Head of caudate nucleus (tissue), 42 donors: ENCODE measurements around the gene GDPD4.

ENCODE experiments used
- DNase-seq, 42 donors: peaks; one replicate each; pipeline versions ENCODE4 v3.0.0 to v3.0.0-alpha.2; 2020 to 2021; ENCODE audit warnings: mixed read lengths in 7 of 42
- intact Hi-C: fragments of 100-400 bp; cut with DNase I; formaldehyde crosslinking; loops from one replicate; pipeline ENCODE4 v1.15.0; 2022

Gene GDPD4

DNA sequence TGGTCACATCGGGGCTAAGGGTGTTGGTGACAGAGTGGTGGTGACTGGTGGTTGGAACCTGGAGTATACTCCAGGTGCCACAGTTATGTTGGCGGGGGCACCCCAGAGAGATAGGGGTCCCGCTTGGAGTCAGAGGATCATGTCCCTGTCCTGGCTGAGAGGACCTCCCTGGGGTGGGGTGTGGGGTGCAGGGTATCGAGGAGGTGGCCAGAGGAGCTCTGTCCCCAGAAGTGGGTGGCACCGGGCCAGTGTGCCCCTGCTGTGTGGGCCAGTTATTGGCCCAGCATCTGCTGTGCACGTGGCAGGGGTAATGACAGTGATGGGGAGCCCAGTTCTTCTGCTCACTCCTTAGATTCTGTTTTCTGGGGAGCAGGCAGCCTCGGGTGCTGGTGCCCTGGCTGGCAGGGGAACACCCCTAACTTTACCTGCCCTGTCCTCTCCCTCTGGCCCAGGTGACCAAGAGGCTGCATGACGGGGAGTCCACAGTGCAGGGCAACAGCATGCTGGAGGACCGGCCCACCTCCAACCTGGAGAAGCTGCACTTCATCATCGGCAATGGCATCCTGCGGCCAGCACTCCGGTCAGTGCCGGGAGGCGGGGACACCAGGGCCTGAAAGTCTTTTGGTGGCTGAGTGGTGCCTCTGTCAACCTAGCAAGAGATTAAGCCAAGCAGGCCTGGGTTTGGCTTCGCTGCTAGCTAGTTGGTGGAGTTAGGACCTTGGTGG is 117.2 kb downstream of the GDPD4 start:
- intact Hi-C loops: no loop called here

DNA sequence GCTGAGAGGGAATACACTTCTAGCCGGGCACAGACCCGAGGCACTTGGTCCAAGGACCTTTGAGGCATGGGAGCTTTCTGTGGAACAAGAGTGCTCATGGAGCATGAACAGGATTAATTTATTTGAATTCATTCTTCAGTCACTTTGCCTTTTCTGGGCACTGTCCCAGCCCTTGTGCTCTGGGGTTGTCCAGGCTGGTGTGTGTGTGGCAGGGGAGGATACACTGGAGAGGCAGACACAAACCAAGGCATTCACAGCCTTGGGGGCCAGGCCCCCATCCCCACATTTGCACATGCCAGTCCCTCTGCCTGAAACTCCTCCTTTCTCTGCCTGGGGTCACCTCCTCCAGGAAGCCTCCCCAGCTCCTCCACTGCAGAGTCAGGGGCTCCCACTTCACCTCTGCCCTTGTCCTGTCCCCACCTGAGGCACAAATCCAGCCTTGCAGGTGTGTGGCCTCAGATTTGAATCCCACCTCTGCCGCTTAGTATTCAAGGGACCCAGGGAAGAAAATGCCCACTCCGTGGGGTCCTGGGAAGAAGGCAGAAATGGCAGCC is 118.0 kb downstream of the GDPD4 start:
- peak in 33 of 42 donors; percentile 13 to 72 (median 46) for DNase-seq
- intact Hi-C loops: no loop called here

More for the DNA sequence above, 117.2 kb downstream of the GDPD4 start:
- no peak for DNase-seq

DNA sequence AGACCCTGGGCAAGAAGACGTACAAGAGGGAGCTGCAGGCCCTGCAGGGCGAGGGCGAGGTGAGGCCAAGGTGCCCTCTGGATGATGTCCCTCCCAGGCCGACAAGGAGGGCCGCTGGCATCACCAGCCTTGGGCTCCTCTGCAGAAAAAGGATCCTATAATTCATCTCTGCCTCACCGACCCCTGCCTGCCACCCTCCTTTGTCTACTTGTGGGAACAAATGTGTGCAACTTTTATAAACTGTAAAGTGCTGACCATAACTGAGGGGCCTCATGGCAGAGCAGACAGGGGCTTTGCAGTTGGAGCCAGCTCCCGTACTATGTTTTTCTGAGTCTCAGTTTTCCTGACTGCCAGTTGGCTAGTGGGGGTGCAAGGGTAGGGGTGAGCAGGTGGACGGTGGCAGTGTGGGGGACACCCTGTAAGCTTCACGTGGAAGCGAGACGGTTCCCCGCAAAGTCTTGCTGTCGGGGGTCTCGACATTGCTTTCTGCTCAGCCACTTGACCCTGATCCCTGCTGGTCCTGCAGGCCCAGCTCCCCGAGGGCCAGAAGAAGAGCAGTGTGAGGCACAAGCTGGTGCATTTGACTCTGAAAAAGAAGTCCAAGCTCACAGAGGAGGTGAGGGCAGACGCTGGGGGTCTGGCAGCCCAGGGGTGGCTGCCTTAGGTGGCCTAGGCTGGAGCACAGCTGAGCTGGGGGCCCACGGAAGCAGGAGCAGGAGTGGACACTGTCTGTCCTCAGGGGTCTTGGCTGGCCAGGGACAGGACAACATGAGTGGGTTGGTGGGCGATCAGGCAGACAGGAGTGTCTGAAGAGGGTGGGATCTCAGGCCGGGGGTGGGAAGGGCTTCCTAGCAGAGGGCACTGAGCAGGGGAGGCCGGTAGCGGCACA is 118.7 kb downstream of the GDPD4 start:
- no peak for DNase-seq
- intact Hi-C loops: no loop called here

DNA sequence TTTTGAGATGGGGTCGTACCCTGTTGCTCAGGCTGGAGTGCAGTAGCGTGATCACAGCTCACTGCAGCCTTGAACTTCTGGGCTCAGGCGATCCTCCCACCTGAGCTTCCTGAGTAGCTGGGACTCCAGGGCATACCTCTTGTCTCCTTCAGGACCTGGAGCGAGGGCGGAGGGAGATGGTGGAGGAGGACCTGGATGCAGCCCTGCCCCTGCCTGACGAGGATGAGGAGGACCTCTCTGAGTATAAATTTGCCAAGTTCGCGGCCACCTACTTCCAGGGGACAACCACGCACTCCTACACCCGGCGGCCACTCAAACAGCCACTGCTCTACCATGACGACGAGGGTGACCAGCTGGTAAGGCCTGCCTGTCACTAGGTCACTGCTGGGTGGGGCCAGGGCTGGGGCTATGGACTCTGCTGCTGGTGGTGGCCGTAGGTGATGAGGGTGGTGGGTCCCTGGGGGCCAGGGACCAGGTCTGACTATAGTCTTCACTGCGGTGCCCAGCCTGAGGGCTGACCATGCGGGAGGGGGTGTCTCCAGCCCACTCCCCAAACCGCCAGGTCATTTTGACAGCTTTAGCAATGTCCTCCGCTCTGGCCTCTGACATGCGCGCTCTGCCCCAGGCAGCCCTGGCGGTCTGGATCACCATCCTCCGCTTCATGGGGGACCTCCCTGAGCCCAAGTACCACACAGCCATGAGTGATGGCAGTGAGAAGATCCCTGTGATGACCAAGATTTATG is 119.5 kb downstream of the GDPD4 start:
- no peak for DNase-seq
- intact Hi-C loops: no loop called here

DNA sequence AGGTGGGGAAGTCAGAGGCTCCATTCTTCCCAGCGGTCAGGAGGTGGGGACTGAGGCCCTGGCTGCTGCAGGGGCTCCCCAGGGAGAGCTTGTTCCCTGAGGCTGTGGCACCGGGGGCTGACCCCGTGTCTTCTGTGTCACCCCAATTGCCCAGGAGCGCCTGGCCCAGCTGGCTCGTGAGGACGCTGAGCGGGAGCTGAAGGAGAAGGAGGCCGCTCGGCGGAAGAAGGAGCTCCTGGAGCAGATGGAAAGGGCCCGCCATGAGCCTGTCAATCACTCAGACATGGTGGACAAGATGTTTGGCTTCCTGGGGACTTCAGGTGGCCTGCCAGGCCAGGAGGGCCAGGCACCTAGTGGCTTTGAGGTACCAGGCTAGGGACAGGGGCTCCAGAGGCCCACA is 120.3 kb downstream of the GDPD4 start:
- DNase-seq: no peak
- intact Hi-C loops: no loop called here

DNA sequence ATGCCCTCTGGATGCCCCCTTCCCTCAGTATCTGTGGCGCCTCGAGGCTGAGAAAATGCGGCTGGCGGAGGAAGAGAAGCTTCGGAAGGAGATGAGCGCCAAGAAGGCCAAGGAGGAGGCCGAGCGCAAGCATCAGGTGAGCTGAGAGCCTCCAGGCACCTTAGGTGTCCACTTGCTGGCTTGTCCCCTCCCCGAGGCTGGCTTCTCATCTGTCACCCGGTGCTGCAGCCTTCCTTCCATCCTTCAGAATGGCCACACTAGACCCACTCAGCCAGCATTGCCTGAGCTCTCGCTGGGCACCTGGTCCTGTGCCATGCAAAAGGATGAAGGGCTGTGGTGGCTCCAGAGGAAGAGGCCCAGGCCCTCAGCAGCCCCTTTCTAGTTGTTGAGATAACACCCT is 121.1 kb downstream of the GDPD4 start:
- no peak for DNase-seq
- intact Hi-C loops: no loop called here

DNA sequence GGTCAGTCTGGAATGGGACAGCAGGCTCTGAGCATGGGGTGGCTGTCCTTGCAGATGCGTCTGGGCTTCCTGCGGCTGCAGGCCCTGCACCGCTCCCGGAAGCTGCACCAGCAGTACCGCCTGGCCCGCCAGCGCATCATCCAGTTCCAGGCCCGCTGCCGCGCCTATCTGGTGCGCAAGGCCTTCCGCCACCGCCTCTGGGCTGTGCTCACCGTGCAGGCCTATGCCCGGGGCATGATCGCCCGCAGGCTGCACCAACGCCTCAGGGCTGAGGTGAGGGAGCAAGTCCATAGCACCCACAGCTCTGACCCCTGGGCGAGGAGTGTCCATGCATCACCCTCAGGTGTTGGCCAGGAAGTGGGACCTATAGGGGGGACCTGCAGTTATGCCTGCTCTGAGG is 121.8 kb downstream of the GDPD4 start:
- intact Hi-C loops: no loop called here
- DNase-seq: no peak

DNA sequence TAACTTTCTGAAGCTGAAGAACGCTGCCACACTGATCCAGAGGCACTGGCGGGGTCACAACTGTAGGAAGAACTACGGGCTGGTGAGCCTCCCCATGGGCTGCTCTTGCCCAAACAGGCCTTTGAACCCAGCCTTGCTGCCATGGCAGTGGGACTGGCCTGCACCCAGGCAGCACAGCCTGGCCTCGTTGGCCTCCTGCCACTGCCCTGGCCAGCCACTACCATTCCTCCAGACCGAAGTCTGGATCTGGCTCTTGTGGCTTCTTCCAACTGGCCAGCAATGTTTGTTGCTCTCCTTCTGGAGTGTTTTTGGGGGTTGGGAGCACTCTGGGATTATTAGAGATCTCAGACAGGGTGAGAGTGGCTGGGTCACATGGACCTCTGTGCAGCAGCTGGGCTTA is 122.4 kb downstream of the GDPD4 start:
- intact Hi-C loops: no loop called here

DNA sequence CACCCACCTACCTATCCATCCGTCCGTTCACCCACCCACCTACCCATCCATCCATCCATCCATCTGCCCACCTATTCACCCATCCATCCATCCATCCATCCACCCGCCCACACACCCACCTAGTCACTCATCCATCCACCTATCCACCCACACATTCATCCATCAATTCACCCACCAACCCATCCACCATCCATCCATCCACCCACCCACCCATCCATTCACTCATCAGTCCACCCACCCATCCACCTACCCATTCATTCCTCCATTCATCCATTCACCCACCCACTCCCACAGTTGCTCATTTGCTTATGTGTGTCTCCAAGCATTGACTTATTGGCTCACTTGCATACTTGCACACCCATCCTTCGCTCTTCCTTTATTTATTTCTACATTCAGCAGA is 123.3 kb downstream of the GDPD4 start:
- DNase-seq: no peak
- intact Hi-C loops: no loop called here

More for the DNA sequence above, 122.4 kb downstream of the GDPD4 start:
- DNase-seq: peak in 32 of 42 donors; percentile 8 to 71 (median 43)

DNA sequence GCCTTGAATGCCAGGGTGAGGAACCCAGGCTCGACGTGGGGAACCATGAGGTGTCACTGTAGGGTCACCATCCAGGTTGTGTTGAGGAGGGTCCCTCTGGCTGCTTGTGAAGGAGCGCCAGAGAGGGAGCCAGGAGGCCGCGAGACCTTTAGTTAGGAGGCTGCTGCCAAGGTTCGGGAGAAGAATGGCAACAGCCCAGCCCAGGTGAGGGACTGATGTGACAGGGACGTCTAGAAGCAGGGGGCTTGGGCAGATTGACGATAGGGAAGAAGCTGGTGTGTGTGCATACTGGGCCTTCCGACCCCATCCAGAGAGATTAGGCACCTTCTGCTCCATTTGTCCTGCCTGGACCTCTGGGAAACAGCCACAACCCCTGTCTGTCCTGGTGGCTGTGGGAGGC is 124.5 kb downstream of the GDPD4 start:
- no peak for DNase-seq
- intact Hi-C loops: no loop called here

DNA sequence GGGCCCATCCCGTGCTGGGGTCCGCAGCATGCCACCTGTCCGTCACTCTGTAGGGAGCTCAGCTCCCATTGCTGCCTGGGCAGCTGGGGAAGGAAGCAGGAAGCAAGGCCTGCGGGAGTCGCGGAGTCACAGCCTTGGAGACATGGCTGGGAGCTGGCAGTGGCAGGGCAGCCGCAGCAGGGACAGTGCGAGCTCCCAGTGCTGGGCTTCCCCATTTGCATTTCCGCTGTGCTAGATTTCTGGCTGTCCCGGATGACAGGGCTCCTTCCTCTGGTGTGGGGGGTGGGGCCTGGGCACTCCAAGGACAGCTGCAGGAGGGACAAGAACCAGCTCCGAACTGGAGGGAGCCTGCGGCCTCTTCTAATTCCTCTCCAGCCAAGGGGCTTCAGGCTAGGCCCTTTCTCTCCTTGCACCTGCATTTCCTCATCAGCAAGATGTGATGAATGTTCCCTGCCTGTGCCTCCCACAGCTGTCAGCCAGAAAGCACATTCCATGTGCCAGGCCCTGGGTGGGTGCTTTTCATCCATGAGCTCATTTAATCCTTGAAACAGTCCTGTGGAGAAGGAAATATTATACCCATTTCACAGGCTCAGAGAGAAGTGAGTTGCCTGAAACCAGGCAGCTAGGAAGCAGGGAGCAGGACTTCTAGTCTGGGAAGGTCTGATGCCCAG is 125.5 kb downstream of the GDPD4 start:
- intact Hi-C loops: no loop called here
- peak in 40 of 42 donors; percentile 16 to 75 (median 53) for DNase-seq

DNA sequence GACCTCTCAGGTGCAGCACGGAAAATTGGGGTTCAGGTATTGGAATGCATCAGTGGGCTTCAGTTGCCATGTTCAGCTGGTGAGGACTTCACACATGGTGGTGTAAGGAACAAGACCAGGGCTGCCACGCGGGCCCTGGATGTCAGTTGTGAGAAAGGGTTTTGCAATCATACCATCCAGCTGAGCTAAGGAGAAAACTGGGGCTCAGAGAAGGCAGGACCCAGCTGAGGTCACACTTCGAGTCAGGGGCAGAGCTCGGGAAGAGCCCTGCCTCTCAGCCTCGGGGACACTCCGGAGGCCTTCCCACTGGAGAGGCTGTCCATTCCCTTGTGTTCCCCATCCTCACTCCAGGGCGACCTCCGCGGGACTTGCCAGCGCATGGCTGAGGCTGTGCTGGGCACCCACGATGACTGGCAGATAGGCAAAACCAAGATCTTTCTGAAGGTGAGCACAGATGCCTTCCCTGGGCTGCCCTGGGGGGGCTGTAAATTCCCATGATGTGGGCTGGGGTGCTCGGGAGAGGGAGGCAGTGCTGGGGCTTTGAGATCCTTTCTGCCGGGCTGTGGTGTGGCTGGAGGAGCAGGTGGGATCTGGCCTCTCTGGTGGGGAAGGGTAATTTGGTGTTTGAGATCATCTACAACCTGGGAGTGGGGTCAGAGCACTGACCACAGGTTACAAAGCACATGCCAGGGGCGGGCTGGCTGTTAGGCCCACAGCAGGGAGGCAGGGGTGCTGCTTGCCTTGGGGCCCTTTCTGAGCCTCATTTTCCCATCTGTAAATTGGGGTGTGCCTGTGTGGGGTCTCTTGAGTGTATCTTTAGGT is 126.3 kb downstream of the GDPD4 start:
- intact Hi-C loops: no loop called here
- peak in 21 of 42 donors; percentile 11 to 57 (median 29) for DNase-seq

DNA sequence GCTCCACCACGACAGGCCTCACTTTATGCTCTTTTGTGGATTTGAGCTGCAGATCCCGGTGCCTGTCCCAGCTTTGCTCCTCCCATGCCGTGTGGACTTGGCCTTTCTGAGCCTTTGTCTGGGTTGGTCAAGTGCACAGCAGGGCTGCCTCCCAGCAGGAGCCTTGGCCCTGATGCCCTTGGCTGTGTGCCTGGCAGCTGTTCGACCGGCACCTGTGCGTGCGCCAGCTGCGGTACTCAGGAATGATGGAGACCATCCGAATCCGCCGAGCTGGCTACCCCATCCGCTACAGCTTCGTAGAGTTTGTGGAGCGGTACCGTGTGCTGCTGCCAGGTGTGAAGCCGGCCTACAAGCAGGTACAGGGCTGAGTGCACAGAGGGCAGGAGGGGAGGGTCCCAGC is 126.9 kb downstream of the GDPD4 start:
- intact Hi-C loops: no loop called here
- no peak for DNase-seq

DNA sequence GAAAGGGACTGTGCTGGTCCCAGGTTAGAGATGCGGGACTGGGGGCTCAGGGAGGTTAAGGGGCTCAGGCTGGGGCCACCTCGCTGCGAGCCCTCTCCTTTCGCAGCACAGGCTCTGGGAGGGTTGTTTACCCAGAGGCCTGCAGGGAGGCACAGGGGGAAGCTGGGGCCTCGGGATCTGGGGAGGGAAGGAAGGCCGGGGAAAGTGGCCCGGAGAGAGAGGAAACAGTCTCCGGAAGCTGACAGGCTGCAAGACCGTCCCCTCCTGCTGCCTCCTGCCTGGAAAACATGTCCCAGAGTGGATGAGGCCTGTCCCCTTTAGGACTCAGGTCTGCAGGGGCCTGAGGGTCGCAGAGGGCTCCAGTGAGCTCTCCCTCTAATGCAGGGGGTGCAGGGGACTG is 128.0 kb downstream of the GDPD4 start:
- intact Hi-C loops: no loop called here
- DNase-seq: no peak

DNA sequence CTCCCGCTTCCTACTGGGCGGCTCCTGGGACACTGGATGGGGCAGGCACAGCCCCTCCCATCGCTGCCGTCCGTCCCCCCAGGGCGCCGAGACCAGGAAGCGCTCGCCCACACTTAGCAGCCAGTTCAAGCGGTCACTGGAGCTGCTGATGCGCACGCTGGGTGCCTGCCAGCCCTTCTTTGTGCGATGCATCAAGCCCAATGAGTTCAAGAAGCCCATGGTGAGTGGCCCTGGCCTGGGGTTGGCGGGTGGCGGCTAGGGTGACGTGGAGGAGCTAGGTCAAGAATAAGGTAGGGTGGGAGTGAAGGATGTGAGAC is 128.9 kb downstream of the GDPD4 start:
- intact Hi-C loops: no loop called here
- no peak for DNase-seq

DNA sequence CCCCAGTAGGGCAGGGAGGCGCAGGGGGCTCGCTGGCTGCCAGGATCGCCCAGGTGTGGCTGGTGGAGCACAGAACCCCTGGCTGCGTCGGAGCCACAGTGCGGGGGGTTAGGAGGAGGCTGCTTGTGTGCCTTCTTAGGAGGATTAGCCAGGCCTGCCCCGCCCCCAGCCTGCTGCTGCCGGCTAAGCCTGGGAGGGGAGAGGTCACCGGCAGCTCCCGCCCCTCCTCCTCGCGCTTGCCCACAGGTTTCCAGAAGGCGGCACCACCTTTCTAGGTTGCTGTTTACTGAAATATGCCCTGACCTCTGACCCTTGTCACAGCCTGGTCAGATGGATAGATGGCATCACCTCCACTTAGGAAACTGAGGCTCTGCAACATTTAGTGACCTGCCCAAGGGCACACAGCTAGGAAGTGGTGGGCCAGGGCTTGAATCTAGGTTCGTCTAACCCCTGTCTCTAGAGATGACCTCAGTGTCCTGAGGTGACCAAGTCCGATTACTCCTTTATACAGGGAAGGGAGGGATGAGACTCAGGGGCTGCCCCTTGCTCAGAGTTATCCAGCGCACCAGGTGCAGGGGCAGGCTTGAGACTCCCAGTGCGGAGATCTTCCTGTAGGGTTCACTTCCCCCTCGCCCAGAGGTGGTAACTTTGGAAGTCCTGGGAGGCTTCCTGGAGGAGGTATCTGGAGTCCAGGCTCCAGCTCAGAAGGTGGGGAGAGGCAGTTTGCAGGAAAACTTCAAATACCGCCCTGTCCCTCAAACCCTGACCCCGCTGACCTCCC is 129.4 kb downstream of the GDPD4 start:
- intact Hi-C loops: no loop called here
- DNase-seq: no peak

DNA sequence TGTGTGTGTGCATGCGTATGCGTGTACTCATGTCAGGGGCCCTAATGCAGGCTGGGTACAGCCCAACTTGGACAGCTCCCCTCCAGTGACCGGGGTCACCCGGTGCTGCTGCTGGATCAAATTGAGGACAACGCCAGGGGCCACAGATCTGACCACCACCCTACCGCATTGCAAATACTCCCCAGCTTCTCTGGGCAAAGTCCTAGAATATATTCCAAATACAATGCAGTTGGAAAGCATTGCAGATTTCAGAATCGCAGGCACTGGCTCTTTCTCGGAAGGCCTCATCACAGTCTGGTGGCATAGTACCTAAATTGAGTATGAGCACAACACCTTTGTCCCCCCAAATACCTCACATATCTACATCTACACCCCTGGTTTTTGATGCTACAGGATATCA is 130.2 kb downstream of the GDPD4 start:
- no peak for DNase-seq
- intact Hi-C loops: no loop called here

DNA sequence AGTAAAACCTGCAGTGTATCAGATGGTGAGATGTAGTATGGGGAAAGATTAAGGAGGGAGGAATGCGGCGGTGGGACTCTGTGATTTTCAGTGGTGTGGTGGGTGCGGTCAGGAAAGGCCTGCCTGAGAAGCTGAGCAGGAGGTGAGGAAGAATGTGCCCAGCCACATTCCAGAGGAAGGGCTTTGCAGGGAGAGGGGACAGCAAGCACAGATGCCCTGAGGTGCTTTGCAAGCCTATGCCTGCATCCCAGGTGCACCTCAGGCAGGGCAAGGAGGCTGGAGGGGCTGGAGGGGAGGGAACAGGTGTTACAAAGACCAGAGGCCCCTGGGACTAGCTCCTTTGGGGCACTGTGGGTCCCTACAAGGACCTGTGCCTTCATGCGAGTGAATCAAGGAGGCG is 131.4 kb downstream of the GDPD4 start:
- DNase-seq: no peak
- intact Hi-C loops: no loop called here
